Uterus (tissue), 2 donors: ENCODE data around the gene WDR64.

ENCODE experiments used
- POLR2A ChIP-seq, 2 donors: fragments of 450-650 bp; IDR thresholded peaks; one replicate each; pipeline ENCODE4 v1.6.1; 2016; ENCODE audit warnings: antibody characterized with exemption in 2 of 2, mild to moderate bottlenecking in 1 of 2, moderate library complexity in 1 of 2
- TF ChIP-seq, protein P1 (sequence below), 4 experiments: fragments of 200-600 bp in 2 of 4; fragments of 450-650 bp in 2 of 4; sonication (generic) in 2 of 4; IDR thresholded peaks; one replicate each; pipeline ENCODE4 v1.5.1; 2016 to 2019; ENCODE audit warnings: antibody characterized with exemption in 4 of 4, mild to moderate bottlenecking in 2 of 4, moderate library complexity in 1 of 4

DNA sequence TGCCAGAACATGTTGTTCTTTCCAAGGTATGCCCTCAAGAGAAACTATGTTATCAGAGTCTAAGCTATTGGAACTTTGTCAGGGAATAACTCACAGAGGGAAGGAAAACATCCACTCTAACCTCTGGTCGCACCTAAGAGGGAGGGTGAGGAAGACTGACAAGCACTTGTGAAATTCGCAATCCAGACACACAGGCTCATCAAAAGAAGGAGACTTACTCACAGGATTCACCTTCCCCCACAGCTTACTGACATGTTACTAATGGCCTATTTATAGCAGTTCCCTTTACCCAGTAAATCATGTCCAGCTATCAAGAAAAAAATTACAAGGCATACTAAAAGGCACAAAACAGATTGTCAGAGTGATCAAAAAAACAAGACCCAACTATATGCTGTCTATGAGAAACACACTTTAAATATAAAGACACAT is 36.9 kb downstream of the WDR64 start:
- TF ChIP-seq, protein P1, sequence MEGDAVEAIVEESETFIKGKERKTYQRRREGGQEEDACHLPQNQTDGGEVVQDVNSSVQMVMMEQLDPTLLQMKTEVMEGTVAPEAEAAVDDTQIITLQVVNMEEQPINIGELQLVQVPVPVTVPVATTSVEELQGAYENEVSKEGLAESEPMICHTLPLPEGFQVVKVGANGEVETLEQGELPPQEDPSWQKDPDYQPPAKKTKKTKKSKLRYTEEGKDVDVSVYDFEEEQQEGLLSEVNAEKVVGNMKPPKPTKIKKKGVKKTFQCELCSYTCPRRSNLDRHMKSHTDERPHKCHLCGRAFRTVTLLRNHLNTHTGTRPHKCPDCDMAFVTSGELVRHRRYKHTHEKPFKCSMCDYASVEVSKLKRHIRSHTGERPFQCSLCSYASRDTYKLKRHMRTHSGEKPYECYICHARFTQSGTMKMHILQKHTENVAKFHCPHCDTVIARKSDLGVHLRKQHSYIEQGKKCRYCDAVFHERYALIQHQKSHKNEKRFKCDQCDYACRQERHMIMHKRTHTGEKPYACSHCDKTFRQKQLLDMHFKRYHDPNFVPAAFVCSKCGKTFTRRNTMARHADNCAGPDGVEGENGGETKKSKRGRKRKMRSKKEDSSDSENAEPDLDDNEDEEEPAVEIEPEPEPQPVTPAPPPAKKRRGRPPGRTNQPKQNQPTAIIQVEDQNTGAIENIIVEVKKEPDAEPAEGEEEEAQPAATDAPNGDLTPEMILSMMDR (IDR thresholded peaks at IDR 0.05), result no peak
- TF ChIP-seq POLR2A (IDR thresholded peaks at IDR 0.05), result no peak
